ENCODE results near the gene PLEK2. TPM values are rescaled to one million over a fixed set of nuclear protein-coding genes. Genes with fewer than 3 reads are reported as not detected.
"Not testable (repeated sequence)": the region's sequence is repeated elsewhere in the genome, so short reads cannot be mapped to it uniquely, and the experiment has no call there.

The PLEK2 gene
- total RNA-seq, 1 experiment from 2014 or later: 4.1 TPM

- peak; percentile 96 for DNase-seq (ENCODE audit: low spot score)
Measured at GRCh38 chr14:67359775-67360469, 52.0 kb downstream of the PLEK2 start, which contains the start of the genes ATP6V1D and EIF2S1. Gene ATP6V1D (minus strand): TSS chr14:67359804. CDS start chr14:67359698, 106 bp downstream. Gene EIF2S1 (plus strand): TSS chr14:67360328. CDS start chr14:67364768, 4,440 bp downstream.

GRCh38 chr14:67358924-67359774 lies 52.8 kb downstream of the PLEK2 start:
- DNase-seq (ENCODE audit: low spot score): peak; percentile 2

- DNase-seq (ENCODE audit: low spot score): peak; percentile 13
Measured at GRCh38 chr14:67357969-67358354, 54.0 kb downstream of the PLEK2 start.

GRCh38 chr14:67357186-67357968 lies 54.6 kb downstream of the PLEK2 start:
- DNase-seq (ENCODE audit: low spot score): peak; percentile 2

- DNase-seq (ENCODE audit: low spot score): no peak
Measured at GRCh38 chr14:67352055-67352454, 59.9 kb downstream of the PLEK2 start.

GRCh38 chr14:67345583-67345982 lies 66.4 kb downstream of the PLEK2 start:
- no peak for DNase-seq (ENCODE audit: low spot score)

GRCh38 chr14:67343601-67344230 lies 68.2 kb downstream of the PLEK2 start:
- DNase-seq (ENCODE audit: low spot score): no peak

GRCh38 chr14:67341231-67341630 lies 70.7 kb downstream of the PLEK2 start:
- not testable (repeated sequence) for DNase-seq (ENCODE audit: low spot score)

Other genes with a start within 250 kb of the PLEK2 start
- not detected in 2 replicates for gene GARIN2, start 222.7 kb downstream of the PLEK2 start, total RNA-seq (2014; rRNA removed; shearing (Covaris generic))
- 66.4 and 72.8 TPM in 2 replicates for gene PALS1, start 170.7 kb downstream of the PLEK2 start, total RNA-seq (2014; rRNA removed; shearing (Covaris generic))
- gene ATP6V1D, start 52.4 kb downstream of the PLEK2 start, total RNA-seq (2014; rRNA removed; shearing (Covaris generic)): 159 and 183 TPM in 2 replicates
- gene EIF2S1, start 51.8 kb downstream of the PLEK2 start, total RNA-seq (2014; rRNA removed; shearing (Covaris generic)): 316 and 323 TPM in 2 replicates
- gene TMEM229B, start 76.6 kb upstream of the PLEK2 start, total RNA-seq (2014; rRNA removed; shearing (Covaris generic)): 2.0 and 3.1 TPM in 2 replicates
- gene PLEKHH1, start 121.1 kb upstream of the PLEK2 start, total RNA-seq (2014; rRNA removed; shearing (Covaris generic)): 1.3 and 5.0 TPM in 2 replicates
- 11.5 and 18.6 TPM in 2 replicates for gene PIGH, start 188.1 kb upstream of the PLEK2 start, total RNA-seq (2014; rRNA removed; shearing (Covaris generic))
- gene ARG2, start 207.8 kb upstream of the PLEK2 start, total RNA-seq (2014; rRNA removed; shearing (Covaris generic)): 2.4 and 2.9 TPM in 2 replicates

All from A172 (cell line).